Urinary bladder (tissue), 4 donors: Measurements from ENCODE around the gene FLNB. TPM values are rescaled to one million over a fixed set of nuclear protein-coding genes. Genes with fewer than 3 reads are reported as not detected.

Source experiments
- DNase-seq: peaks from one replicate; pipeline ENCODE4 v3.0.0-alpha.2; 2015; ENCODE audit errors: extremely low spot score
- H3K27ac ChIP-seq: one replicate; pipeline ENCODE4 v1.5.1; 2013; ENCODE audit warnings: low read depth, mild to moderate bottlenecking, moderate library complexity
- H3K36me3 ChIP-seq: one replicate; pipeline ENCODE4 v1.6.1; 2013; ENCODE audit warnings: mild to moderate bottlenecking, moderate library complexity; ENCODE audit not compliant: insufficient read depth
- H3K4me1 ChIP-seq: one replicate; pipeline ENCODE4 v1.6.1; 2013; ENCODE audit warnings: mild to moderate bottlenecking, moderate library complexity; ENCODE audit not compliant: insufficient read depth
- H3K4me3 ChIP-seq: one replicate; pipeline ENCODE4 v1.5.1; 2013; ENCODE audit warnings: low read depth, low read length
- WGBS: extraction: QIAGEN DNeasy Blood & Tissue Kit; methylation state at CpG from one replicate; pipeline ENCODE4 v1.1.7; 2013; 5-methylcytosine and 5-hydroxymethylcytosine counted together
- polyA plus RNA-seq: library from polyadenylated mRNA; stranded (reverse); fragments of 200-250 nt; gene quantifications from one replicate; pipeline ENCODE4 v1.2.3, GENCODE V29; 2013
- total RNA-seq: library from RNA; depleted of rRNA; stranded (reverse); fragments of >200 nt; gene quantifications from one replicate; pipeline ENCODE4 v1.2.3, GENCODE V29; 2014
- donor health status: healthy with polysubstance abuse.
- donor health status: healthy.

FLNB gene
- total and polyA plus RNA-seq, 2 donors, result 98.3 to 155 TPM

GRCh38 chr3:58184982-58185360 is 176.7 kb downstream of the FLNB start:
- H3K36me3 ChIP-seq, result no peaks in the 10 kb centered on the region
- no peak overlapping the region for H3K27ac ChIP-seq
- WGBS, result 89% methylated on average over 7 of the region's 7 CpGs
- no peak overlapping the region for H3K4me3 ChIP-seq
- no peaks in the 10 kb centered on the region for H3K4me1 ChIP-seq
- no peak for DNase-seq

- Histone ChIP-seq H3K4me3 (no peak overlapping the region), H3K4me1 (no peaks in the 10 kb centered on the region), H3K27ac (no peak overlapping the region), H3K36me3 (no peaks in the 10 kb centered on the region)
- no peak for DNase-seq
- WGBS, result 76% methylated on average over 6 of the region's 6 CpGs
Observed at GRCh38 chr3:58188173-58188564, 179.9 kb downstream of the FLNB start.

GRCh38 chr3:58188921-58189451 is 180.8 kb downstream of the FLNB start:
- Histone ChIP-seq H3K4me3 (no peak overlapping the region), H3K4me1 (no peaks in the 10 kb centered on the region), H3K27ac (no peak overlapping the region), H3K36me3 (no peaks in the 10 kb centered on the region)
- WGBS, result 65% methylated on average over 10 of the region's 10 CpGs
- DNase-seq, result no peak

- WGBS, result 84% methylated on average over 5 of the region's 5 CpGs
Observed at GRCh38 chr3:58189691-58190090, 181.5 kb downstream of the FLNB start.

GRCh38 chr3:58190291-58190690 is 182.1 kb downstream of the FLNB start:
- no peak overlapping the region for H3K4me3 ChIP-seq
- no peak overlapping the region for H3K27ac ChIP-seq
- H3K4me1 ChIP-seq, result no peaks in the 10 kb centered on the region
- H3K36me3 ChIP-seq, result no peaks in the 10 kb centered on the region
- WGBS, result 96% methylated on average over 4 of the region's 4 CpGs
- DNase-seq, result no peak

More at GRCh38 chr3:58189691-58190090, 181.5 kb downstream of the FLNB start:
- Histone ChIP-seq H3K4me3 (no peak overlapping the region), H3K36me3 (no peaks in the 10 kb centered on the region), H3K4me1 (no peaks in the 10 kb centered on the region), H3K27ac (no peak overlapping the region)
- DNase-seq, result no peak

GRCh38 chr3:58190882-58191281 is 182.7 kb downstream of the FLNB start:
- Histone ChIP-seq H3K36me3 (no peaks in the 10 kb centered on the region), H3K4me3 (no peak overlapping the region), H3K27ac (no peak overlapping the region), H3K4me1 (no peaks in the 10 kb centered on the region)
- WGBS, result 86% methylated on average over 4 of the region's 4 CpGs
- no peak for DNase-seq

GRCh38 chr3:58191361-58191991 is 183.3 kb downstream of the FLNB start:
- H3K36me3 ChIP-seq, result no peaks in the 10 kb centered on the region
- WGBS, result 66% methylated on average over 10 of the region's 10 CpGs

GRCh38 chr3:58192069-58192468 is 183.8 kb downstream of the FLNB start:
- Histone ChIP-seq H3K4me1 (no peaks in the 10 kb centered on the region), H3K4me3 (no peak overlapping the region), H3K27ac (no peak overlapping the region), H3K36me3 (no peaks in the 10 kb centered on the region)
- DNase-seq, result no peak
- WGBS, result 69% methylated on average over 5 of the region's 5 CpGs

More at GRCh38 chr3:58191361-58191991, 183.3 kb downstream of the FLNB start:
- Histone ChIP-seq H3K4me1 (no peaks in the 10 kb centered on the region), H3K27ac (no peak overlapping the region), H3K4me3 (no peak overlapping the region)
- DNase-seq, result no peak

GRCh38 chr3:58193682-58194407 is 185.6 kb downstream of the FLNB start:
- H3K4me3 ChIP-seq, result no peak overlapping the region
- H3K27ac ChIP-seq, result no peak overlapping the region
- no peaks in the 10 kb centered on the region for H3K4me1 ChIP-seq
- no peaks in the 10 kb centered on the region for H3K36me3 ChIP-seq
- WGBS, result 90% methylated on average over 12 of the region's 12 CpGs
- no peak for DNase-seq

- H3K27ac ChIP-seq, result no peak overlapping the region
- DNase-seq, result no peak
- H3K4me1 ChIP-seq, result no peaks in the 10 kb centered on the region
- 97% methylated on average over 10 of the region's 10 CpGs for WGBS
- H3K36me3 ChIP-seq, result no peaks in the 10 kb centered on the region
- H3K4me3 ChIP-seq, result no peak overlapping the region
Observed at GRCh38 chr3:58197588-58197987, 189.4 kb downstream of the FLNB start.

- DNase-seq, result no peak
- Histone ChIP-seq H3K4me3 (no peak overlapping the region), H3K36me3 (no peaks in the 10 kb centered on the region), H3K27ac (no peak overlapping the region), H3K4me1 (no peaks in the 10 kb centered on the region)
- WGBS, result 88% methylated on average over 8 of the region's 8 CpGs
Observed at GRCh38 chr3:58198362-58198761, 190.1 kb downstream of the FLNB start.

- H3K36me3 ChIP-seq, result no peaks in the 10 kb centered on the region
- no peak overlapping the region for H3K4me3 ChIP-seq
- DNase-seq, result no peak
- no peak overlapping the region for H3K27ac ChIP-seq
- H3K4me1 ChIP-seq, result no peaks in the 10 kb centered on the region
Observed at GRCh38 chr3:58198804-58199203, 190.6 kb downstream of the FLNB start.

GRCh38 chr3:58200121-58200709 is 192.0 kb downstream of the FLNB start:
- H3K4me3 ChIP-seq, result no peak overlapping the region
- no peak overlapping the region for H3K27ac ChIP-seq
- no peak for DNase-seq
- H3K36me3 ChIP-seq, result no peaks in the 10 kb centered on the region
- no peaks in the 10 kb centered on the region for H3K4me1 ChIP-seq

- Histone ChIP-seq H3K27ac (no peak overlapping the region), H3K4me3 (no peak overlapping the region), H3K4me1 (no peaks in the 10 kb centered on the region), H3K36me3 (no peaks in the 10 kb centered on the region)
- DNase-seq, result no peak
- WGBS, result 37% methylated on average over 11 of the region's 11 CpGs
Observed at GRCh38 chr3:58200846-58201355, 192.7 kb downstream of the FLNB start.
